NCI-H446 (cell line): Measurements from ENCODE around the gene OR3A3.
"Not testable (repeated sequence)": the region's sequence is repeated elsewhere in the genome, so short reads cannot be mapped to it uniquely, and the experiment has no call there.

Experiments used
- DNase-seq, 2 experiments: peaks; one replicate each; lab custom pipeline; 2025; lab: John Stamatoyannopoulos, UW

Gene OR3A3

DNA sequence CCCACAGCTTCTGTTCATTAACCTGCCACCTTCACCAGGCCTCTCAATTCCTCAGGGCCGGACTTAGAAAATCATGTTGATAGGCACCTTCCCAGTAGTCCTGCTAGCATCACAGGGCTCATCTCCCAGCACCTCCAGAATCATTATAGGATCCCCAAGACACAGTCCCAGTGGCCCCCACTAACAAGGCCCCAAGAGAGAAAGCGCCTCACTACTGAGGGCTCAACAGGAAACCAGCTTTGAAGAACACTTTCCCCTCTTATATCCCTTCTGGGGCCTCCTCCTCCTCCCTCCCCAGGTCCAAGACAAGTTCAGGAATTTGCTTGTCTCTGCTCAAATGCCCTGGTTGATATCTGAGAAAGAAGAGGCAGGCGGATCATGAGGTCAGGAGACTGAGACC is at the start of gene OR3A3:
Gene OR3A3 (plus strand): TSS at position 301 of the 400 bp plus-strand sequence.
- no peak for DNase-seq

DNA sequence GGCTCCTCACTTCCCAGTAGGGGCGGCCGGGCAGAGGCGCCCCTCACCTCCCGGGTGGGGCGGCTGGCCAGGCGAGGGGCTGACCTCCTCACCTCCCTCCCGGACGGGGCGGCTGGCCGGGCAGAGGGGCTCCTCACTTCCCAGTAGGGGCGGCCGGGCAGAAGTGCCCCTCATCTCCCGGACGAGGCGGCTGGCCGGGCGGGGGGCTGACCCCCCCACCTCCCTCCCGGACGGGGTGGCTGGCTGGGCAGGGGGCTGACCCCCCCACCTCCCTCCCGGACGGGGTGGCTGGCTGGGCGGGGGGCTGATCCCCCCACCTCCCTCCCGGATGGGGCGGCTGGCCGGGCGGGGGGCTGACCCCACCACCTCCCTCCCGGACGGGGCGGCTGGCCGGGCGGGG is 40.0 kb upstream of the OR3A3 start:
- DNase-seq, result not testable (repeated sequence)

DNA sequence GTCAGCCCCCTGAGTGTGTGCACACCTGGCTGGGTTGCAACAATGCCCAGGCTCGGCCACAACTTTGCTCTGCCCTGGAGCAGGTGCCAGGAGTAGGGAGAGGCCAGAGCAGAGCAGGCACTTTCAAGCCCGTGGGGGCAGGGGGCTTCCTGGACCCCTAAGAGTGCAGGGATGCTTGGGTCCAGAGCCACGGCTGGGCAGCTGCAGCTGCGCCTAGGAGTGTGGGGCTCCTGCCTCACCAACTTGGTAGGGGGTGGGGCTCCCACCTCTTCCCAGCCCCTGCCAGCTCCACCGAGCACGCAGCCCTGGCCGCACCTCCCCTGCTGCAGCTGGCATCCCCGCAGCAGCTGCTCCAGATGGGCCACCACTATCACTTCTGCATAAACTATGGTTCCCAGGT is 32.8 kb upstream of the OR3A3 start:
- no peak for DNase-seq

DNA sequence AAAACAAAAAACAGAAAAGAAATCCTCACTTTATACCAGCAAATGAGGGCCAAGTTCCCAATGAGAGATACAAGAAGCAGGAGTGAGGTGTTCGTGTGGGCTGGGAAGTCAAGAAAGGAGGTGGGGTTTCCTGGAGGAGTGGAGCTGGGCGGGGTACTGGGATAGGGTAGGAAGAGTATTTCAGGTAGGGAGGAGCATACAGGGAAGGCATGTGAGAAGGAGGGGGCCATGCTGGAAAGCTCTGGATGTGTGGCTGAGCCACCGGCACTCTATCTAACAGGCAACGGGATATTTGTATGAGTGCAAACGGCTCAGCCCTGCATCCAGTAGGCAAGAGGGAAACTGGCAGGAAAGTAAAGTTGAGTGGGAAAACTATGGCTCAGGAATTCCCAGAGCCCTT is 29.2 kb upstream of the OR3A3 start:
- DNase-seq, result no peak

DNA sequence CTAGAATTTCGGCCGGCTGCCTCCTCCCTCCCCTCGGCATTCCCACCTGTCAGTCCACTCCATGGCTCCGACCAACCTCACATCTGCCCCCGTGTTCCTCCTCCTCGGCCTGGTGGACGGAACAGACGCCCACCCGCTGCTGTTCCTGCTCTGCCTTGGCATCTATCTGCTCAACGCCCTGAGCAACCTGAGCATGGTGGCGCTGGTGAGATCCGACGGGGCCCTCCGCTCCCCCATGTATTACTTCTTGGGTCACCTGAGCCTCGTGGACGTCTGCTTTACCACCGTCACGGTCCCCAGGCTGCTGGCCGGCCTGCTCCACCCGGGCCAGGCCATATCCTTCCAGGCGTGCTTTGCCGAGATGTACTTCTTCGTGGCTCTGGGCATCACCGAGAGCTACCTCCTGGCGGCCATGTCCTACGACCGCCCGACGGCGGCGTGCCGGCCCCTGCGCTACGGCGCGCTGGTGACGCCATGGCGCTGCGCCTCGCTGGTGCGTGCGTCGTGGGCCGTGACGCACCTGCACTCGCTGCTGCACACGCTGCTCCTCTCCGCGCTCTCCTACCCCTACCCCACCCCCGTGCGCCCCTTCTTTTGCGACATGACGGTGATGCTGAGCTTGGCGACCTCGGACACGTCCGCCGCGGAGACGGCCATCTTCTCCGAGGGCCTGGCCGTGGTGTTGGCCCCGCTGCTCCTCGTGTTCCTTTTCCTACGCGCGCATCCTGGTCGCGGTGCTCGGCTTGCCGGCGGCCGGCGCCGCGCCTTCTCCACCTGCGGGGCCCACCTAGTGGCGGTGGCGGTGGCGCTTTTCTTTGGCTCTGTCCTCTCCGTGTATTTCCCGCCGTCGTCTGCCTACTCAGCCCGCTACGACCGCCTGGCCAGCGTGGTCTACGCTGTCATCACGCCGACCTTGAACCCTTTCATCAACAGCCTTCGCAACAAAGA is 25.0 kb upstream of the OR3A3 start, which contains the start of gene OR3A2:
Gene OR3A2 (minus strand): TSS at position 440 of the 948 bp plus-strand sequence.
- no peak for DNase-seq

DNA sequence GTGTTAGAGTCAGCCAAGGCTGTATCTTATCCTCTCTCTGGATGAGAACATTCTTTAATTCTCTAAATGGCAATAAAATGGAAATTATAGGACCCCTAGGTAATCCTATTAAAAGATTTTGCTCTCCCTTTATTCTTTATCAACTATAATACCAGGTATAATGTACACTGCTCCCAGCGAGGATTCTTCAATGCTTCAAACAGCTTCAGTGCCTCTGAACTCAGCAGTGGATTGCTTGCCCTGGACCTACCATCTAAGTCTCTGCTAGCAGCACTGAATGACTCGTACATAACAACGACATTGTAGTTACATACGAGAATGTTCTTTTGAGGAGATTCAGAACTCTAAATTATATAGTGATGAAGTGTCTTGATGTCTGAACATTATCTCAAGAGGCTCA is 21.4 kb upstream of the OR3A3 start:
- no peak for DNase-seq

DNA sequence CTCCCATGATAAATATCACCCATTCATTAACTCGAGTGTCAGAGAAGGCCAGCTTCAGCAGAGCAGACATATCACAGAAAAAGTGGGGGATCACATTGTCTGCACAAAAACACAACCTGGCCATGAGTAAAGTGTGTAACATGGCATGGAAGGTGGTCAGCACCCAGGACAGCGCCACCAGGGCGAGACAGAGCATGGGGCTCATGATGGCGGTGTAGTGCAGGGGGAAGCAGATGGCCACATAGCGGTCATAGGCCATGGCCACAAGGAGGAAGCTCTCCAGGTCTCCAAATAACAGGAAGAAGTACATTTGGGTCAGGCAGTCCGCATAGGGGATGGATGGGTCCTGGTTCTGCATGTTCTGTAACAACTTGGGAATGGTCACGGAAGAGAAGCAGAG is 13.4 kb upstream of the OR3A3 start:
- DNase-seq, result not testable (repeated sequence)

DNA sequence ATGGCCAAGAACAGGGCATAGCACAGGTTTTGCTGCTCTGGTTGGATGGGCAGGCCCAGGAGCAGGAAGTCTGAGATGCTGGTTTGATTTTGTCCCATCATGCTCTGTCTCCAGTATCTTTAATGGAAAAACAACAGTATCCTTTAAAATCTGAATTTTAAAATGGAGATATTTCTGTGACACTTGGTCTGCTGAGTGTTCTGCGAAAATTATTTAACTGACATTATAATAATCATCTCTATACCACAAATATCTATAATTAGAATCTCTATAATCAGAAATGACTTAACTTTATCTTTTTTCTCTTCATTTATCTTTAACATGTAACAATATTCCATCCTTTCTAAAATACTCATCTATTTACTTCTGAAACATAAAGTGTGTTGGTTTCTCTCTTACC is 12.9 kb upstream of the OR3A3 start, which contains the start of gene OR1E1:
Gene OR1E1 (minus strand): TSS at position 101 of the 400 bp plus-strand sequence. CDS start 0 bp downstream, at position 101.
- DNase-seq, result no peak

DNA sequence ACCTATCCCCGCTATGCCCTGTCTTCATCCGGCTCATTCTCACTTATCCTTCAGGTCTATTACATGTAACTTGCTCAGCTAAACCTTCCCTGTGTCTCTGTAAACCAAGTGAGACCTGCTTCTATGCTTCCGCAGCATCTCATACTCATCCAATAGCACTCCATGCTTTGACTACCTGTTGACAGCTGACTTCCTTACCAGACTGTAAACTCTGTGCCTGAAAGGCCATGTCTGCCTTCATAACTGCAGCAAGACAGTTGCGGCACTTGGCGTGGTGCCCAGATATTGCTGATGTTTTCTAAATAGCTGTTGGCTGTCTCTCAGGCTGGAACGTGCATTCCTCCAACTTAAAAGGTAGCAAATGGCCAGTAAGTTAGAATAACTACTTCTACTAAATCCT is 11.1 kb upstream of the OR3A3 start:
- DNase-seq, result no peak

DNA sequence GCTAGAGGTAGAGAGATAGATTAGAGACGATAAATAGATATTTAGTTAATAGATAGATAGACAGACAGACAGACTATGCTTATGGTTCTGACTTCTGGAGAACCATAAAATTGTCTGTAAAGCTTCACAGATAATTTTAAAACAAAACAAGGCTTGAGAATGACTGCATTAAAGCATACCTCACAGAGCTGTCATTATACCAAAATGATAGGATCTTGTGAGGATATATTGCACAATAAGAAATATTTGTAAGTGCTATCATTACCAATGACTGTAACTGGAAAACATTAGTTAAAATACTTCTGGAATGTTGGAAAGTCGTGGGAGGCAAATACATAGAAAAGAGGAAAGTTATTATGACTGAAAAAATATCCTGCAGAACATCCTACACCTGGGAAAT is 9.4 kb upstream of the OR3A3 start:
- DNase-seq, result no peak

DNA sequence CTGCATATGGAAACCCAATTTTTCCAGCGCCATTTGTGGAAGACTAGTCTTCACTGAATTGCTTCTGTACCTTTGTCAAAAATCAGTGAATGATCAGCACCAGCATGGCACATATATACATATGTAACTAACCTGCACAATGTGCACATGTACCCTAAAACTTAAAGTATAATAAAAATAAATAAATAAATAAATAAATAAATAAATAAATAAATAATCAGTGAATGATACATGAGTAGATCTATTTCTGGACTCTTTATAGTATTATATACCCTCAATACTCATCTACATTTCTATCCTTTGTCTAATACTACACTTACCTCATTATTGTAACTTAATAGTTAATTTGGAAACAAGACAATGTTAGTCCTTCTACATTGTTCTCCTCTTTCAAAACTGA is 7.3 kb upstream of the OR3A3 start:
- not testable (repeated sequence) for DNase-seq

DNA sequence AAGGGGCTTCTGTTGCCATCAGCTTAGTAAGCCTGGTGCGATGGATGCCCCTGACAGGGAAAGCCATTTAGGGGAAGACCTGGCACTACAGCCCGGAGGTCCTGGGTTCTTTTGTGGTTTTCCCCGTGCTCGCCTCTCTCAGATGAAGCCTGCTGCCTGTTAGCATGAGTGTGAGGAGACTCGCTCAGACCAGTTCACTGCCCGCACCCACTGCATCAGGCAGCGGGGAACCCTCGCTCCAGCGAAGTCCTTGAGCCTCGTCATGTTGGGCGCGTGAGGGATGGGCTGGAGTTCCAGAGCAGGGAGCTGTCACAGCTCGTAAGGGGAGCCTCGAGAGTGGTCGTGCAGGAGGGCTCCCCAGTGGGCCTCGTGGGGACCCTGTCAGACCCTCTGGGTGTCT is 1.0 kb downstream of the OR3A3 start:
- not testable (repeated sequence) for DNase-seq

DNA sequence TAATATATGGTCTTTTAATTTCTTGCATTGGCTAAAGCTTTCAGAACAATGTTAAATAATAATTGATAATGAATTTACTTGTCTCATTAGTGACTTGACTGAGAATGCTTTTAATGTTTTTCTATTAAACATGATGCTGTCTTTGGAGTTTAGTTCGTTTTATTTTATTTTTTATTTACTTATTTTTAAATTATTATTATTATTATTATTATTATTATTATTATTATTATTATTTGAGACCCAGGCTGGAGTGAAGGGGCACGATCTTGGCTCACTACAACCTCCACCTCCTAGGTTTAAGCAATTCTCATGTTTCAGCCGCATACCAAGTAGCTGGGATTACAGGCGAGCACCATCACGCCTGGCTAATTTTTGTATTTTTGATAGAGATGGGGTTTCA is 4.4 kb downstream of the OR3A3 start:
- DNase-seq, result no peak

DNA sequence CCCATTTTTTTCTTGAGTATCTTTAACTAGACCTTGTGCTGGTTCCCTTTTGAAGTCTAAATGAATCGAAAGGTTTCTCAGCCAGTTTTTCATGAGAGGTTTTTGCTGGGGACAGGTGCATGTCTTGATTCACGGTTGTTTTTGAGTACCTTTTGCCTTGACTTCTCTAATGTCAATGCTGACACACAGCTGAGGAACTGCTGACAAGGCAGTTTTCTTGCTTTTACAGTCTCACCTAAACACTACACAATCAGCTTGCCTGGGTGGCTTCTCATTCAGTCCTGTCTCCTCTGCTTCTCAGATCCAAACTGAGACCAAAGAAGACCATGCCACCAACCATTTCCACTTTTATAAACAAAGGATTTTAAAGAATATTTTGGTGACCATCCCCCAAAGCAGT is 7.1 kb downstream of the OR3A3 start:
- DNase-seq, result no peak

DNA sequence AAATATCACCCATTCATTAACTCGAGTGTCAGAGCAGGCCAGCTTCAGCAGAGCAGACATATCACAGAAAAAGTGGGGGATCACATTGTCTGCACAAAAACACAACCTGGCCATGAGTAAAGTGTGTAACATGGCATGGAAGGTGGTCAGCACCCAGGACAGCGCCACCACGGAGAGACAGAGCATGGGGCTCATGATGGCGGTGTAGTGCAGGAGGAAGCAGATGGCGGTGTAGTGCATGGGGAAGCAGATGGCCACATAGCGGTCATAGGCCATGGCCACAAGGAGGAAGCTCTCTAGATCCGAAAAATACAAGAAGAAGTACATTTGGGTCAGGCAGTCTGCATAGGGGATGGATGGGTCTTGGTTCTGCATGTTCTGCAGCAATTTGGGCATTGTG is 22.0 kb downstream of the OR3A3 start:
- DNase-seq, result not testable (repeated sequence)

DNA sequence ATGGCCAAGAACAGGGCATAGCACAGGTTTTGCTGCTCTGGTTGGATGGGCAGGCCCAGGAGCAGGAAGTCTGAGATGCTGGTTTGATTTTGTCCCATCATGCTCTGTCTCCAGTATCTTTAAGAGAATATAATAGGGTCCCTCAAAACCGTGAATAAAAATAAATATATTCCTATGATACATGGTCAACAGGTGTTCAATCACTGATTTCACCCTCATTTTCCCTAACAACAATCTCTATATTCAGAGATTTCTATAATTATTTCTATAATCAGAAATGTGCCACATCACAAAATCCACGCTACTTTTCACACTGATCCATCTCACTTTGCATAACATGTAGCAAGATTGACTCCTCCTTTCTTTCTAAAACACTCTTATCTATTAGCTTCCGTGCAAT is 22.6 kb downstream of the OR3A3 start, which contains the start of gene OR1E2:
Gene OR1E2 (minus strand): TSS at position 101 of the 400 bp plus-strand sequence. CDS start 0 bp downstream, at position 101.
- DNase-seq, result no peak

DNA sequence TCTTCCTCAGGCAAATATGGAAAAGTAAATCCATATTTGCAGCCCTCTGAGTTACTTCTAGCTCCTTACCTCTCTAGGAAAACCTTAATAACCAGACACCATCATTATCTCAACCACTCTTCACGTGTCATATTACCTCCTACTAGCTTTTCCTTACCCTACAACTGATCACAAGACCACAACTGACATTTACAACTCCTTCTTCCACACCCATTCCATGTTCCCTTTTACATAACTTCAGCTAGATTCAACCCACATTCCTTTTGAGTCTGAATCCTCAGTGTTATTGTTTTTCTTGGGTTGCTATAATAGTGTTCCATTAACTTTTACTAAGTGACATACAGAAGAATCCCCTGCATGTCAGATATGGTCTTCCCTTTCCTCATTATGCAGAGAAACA is 27.2 kb downstream of the OR3A3 start:
- no peak for DNase-seq

DNA sequence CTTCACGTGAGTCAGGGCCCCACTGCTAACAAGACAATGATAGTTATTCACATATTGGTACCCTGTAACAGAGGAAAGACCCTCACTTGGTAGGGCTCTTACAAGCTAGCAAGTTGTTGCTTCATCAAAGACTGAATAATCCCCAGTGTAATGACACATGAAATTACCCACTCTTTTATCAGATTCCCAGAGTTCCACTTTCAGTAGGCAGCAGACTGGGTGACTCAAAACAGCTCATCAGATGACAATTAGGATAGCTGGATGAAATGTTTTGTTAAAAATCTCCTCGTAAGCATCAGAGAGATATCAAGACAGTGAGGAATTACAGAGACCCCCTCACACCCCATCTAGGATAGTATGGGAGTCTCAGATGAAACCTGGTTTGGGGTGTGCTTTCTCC is 29.3 kb downstream of the OR3A3 start:
- DNase-seq, result no peak

DNA sequence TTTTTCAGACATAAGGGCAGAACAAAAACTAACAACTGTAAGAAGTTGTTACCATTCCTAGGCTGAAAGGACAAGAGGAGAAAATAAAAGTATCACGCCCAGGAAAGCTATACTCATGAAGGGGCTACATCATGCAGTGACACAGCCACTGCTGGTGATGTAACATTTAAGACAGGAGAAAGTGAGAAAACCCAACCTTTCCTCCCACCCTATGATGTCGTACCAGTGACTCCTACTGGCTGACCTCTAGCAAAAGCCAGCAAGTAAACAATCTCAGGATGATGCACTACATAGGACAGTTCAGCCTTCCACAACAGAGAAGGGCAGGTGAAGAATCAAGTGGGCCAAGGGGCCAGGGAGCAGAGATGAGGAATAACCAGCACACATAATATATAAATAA is 36.5 kb downstream of the OR3A3 start:
- DNase-seq, result no peak

DNA sequence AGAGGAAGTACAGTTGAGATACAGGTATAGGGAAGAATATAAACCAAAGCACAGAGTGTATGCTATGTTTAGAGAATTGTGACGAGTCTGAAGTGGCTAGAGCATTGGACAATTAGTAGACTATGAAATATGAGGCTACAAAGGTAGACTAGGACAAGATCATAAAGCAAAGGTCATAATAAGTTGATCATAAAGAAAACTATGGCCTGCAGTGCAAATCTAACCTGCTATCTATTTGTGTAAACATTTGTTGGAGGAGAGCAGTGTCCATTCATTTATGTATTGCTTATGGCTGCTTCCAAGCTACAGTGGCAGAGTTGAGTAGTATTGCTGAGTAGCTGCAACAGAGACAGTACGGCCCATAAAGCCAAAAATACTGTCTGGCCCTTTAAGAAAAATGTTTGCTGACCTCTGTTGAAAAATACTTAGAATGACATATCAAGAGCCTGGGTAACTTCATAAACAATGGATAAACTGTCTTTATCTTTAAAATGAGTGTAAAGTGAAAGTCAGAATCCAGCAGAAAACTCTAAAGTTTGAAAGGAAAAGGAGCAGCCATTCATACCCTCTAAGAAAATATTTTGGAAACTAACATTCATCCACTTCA is 37.0 kb downstream of the OR3A3 start:
- no peak for DNase-seq

DNA sequence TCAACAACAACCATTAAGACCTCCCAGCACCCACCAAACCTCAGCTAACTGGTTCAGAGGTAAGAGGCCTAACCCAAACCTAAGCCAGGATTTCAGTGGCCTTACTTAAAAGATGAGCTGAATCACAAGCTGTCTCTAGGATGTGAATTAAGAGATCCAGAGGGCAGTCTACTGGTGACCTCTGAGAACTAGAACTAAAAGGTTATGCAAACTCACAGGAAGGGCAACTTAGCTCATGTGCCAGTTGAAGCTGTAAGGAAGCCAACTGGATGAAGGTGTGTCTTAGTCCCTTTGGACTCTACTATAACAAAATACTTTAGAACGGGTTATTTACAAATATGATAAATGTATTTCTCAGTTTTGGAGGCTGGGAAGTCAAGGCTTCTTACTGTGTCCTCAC is 55.2 kb downstream of the OR3A3 start:
- not testable (repeated sequence) for DNase-seq

DNA sequence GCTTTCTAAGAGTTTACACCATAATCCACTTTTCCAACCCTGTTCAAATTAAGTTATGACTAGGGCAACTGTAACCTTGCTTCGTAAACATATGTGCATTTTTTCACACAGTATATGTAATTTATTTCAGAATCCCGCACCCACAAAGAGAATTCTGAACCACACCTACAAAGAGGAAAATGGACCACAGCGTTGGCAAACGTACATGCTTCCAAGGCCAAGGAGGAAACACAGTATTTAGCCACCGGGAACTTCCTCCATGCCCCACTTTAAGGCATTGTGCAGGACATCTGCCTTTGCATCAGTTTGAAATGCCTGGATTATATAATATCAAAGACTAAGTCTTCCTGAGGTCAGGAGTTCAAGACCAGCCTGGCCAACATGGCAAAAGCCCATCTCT is 58.4 kb downstream of the OR3A3 start:
- DNase-seq, result no peak

DNA sequence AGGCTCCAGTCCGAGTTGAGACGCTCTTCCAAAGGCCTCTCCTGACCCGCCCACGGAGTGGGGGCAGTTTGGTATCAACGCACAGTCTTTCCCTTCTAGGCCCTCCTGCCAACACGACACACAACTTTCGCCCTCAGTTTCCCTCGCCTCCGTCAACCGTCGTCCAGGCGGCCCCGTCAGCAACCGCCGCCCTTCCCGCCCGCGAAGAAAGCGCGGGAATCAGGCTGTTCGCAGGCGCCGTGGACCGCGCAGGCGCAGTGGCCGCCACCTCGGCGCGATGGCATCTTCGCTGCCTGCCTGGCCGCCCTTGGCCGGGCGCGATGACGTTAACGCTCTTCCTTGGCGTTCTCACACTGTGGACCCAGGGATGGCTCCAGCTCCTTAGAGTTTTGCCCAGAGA is 60.4 kb downstream of the OR3A3 start, which contains the start of gene SPATA22:
Gene SPATA22 (minus strand): TSS at position 221 of the 400 bp plus-strand sequence. CDS start 2,494 bp downstream, outside the sequence.
- DNase-seq, result no peak
